ENCODE results near the gene DDX43.
"Not testable (repeated sequence)": the region's sequence is repeated elsewhere in the genome, so short reads cannot be mapped to it uniquely, and the experiment has no call there.

DDX43 gene

DNA sequence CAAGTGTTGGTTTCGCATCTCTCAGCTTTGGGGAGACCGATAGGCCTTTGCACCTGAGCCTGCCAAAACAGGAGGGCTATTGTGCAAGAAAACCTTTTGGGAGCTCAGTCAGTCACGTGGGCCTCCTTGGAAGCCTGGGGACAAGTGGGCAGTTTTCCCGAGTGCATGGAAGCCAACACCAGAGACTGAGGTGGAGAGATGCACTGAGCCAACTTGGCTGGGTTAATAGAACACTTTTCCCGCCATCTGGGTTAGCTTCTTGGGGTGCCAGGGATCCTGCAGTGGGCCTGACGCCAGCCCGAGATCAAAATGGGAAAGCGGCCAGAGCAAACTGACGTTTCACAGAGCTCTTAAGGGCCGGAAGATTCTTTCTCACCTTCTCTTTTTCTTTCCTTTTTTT, 22.1 kb upstream of the DDX43 start:
- no peak for ATAC-seq
- Mint-ChIP-seq H3K9me3 (peaks cover 11 to 12% of the 10 kb centered on the region in 2 donors), H3K4me3 (no peak overlapping the region), H3K27me3 (no peaks in the 10 kb centered on the region), H3K27ac (no peak overlapping the region), H3K4me1 (no peaks in the 10 kb centered on the region)
- DNase-seq: no peak

DNA sequence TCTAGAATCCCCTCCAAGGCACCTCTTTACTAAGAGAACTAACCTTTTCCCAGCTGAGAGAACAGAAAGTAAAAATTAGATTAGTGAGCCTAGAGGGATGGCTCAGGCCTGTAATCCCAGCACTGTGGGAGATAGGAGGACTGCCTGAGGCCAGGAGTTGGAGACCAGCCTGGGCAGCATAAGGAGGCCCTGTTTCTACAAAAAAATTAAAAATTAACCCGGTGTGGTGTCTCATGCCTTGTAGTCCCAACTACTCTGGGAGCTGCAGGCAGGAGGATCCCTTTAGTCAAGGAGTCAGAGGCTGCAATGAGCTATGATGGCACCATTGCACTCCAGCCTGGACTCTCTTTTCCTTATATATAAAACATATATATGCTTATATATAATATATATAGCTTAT, 19.4 kb upstream of the DDX43 start:
- DNase-seq: no peak
- no peak for ATAC-seq
- Mint-ChIP-seq H3K9me3 (peaks cover 8 to 10% of the 10 kb centered on the region in 2 donors), H3K4me1 (no peaks in the 10 kb centered on the region), H3K27ac (no peak overlapping the region), H3K4me3 (no peak overlapping the region), H3K27me3 (no peaks in the 10 kb centered on the region)

DNA sequence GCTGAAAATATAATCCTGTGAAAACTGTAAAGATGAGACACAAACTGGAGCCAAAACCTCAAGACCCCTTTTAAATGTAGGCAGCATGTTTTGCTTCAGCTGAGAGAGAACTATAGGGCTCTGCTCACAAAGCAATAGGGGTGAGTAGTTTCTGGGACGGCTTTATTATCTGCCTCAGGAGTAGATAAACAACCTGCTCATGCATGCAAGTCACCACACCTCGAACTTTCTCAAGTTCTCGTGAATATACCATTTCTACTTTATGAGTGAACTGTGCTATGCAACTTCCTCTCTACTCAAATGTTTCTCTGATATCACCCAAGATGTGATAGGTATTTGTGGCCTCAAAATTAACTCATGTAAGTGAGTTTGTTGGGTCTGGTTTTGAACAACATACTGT, 17.4 kb upstream of the DDX43 start:
- Mint-ChIP-seq H3K4me1 (no peaks in the 10 kb centered on the region), H3K27ac (no peak overlapping the region)
- ATAC-seq: no peak

GRCh38 chr6:73381531-73381930, 13.1 kb upstream of the DDX43 start:
- H3K4me1 Mint-ChIP-seq, H3K9me3 Mint-ChIP-seq, H3K27me3 Mint-ChIP-seq, H3K27ac Mint-ChIP-seq, H3K4me3 Mint-ChIP-seq, ATAC-seq, DNase-seq: not testable (repeated sequence)

More for the DNA sequence above, 17.4 kb upstream of the DDX43 start:
- DNase-seq: no peak
- Mint-ChIP-seq H3K9me3 (no peaks in the 10 kb centered on the region), H3K4me3 (no peak overlapping the region), H3K27me3 (no peaks in the 10 kb centered on the region)

DNA sequence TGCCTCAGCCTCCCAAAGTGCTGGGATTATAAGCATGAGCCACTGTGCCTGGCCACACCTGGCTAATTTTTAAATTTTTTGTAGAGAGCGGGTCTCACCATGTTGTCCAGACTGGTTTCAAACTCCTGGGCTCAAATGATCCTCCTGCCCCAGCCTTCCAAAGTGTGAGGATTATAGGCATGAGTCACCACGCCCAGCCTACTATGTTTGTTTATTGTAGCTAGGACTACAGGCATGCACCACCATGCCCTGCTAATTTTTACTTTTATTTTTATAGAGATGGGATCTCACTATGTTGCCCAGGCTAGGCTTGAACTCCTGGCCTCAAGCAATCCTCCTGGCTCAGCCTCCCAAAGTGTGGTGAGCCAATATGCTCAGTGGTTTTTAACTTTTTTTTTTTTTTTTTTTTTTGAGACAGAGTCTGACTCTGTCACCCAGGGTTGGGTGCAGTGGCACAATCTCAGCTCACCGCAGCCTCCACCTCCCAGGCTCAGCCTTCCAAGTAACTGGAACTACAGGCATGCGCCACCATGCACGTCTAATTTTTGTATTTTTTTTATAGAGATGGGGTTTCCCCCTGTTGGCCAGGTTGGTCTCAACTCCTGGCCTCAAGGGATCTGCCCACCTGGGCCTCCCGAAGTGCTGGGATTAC, 12.0 kb upstream of the DDX43 start:
- H3K9me3 Mint-ChIP-seq: no peaks in the 10 kb centered on the region
- H3K27ac Mint-ChIP-seq: no peak overlapping the region
- no peak overlapping the region for H3K4me3 Mint-ChIP-seq
- H3K27me3 Mint-ChIP-seq: no peaks in the 10 kb centered on the region
- H3K4me1 Mint-ChIP-seq: no peaks in the 10 kb centered on the region
- ATAC-seq: no peak
- no peak for DNase-seq

GRCh38 chr6:73388433-73388799, 6.2 kb upstream of the DDX43 start:
- ATAC-seq: peak; percentile 44
- Mint-ChIP-seq H3K27me3 (no peaks in the 10 kb centered on the region), H3K27ac (peak overlapping the region in 1 of 2 donors; percentile 52), H3K4me1 (peaks cover 17% of the 10 kb centered on the region), H3K9me3 (no peaks in the 10 kb centered on the region), H3K4me3 (peak overlapping the region; percentile 85 to 92)
- no peak for DNase-seq

DNA sequence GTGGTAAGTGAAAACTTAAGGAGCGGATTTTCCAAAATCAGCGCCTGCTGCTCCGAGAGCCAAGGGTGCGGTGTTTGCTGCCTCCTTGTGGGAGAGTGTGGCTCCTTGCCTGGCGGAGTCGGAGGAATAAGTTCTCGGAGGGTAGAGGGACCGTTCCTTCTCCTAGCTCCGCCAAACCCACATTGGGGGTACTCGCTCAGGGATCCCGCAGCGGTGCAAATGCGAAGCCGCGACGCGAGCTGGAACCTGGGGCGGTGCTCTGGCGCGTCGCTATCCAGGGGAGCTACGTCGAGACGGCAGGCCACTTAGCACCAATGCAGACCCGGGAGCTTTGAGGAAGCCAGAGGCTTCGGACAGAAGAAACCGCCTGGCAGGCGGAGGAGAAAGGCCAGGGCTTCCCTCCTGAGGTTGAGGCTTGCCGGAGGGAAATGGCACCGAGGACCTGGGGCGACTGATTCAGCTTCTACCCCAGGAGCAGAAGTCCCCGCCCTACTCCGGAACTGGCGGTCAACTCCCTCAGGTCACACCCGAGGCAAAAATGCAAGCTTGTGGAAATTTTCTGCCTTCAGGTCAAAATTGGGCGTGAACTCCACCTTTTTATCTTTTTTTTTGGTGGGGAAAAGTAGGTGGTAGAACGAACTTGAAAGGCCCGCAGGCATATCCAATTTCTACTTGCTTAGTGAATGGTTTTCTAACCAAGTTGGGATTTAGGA, 5.7 kb upstream of the DDX43 start:
- H3K27ac Mint-ChIP-seq: peak overlapping the region; percentile 52 to 54
- ATAC-seq: peak; percentile 88
- H3K27me3 Mint-ChIP-seq: no peaks in the 10 kb centered on the region
- peak overlapping the region; percentile 85 to 92 for H3K4me3 Mint-ChIP-seq
- DNase-seq: peak; percentile 36 to 50
- peaks cover 17% of the 10 kb centered on the region for H3K4me1 Mint-ChIP-seq
- no peaks in the 10 kb centered on the region for H3K9me3 Mint-ChIP-seq

GRCh38 chr6:73389854-73390253, 4.8 kb upstream of the DDX43 start:
- Mint-ChIP-seq H3K4me3 (no peak overlapping the region), H3K27me3 (no peaks in the 10 kb centered on the region), H3K9me3 (no peaks in the 10 kb centered on the region), H3K4me1 (peaks cover 17% of the 10 kb centered on the region), H3K27ac (no peak overlapping the region)
- ATAC-seq: no peak
- DNase-seq: no peak

DNA sequence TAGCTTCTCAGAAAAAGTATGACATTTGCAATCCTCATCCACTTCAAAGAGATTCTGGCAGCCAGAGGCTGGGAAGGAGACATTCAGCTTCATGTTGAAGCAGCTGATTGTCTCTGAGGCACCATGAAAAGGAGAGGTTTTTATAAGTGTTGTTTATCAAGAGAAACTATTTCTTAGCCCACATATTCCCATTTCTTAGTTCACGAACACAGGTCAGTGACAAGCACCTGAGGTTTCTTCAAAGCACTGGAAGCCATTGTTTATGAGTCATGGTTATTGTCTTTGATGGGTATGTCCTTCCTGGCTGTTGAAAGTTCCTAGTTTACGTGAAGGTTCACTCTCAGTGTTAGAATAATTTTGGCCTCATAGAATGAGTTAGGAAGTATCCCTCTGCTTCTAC, 3.0 kb upstream of the DDX43 start:
- Mint-ChIP-seq H3K27me3 (no peaks in the 10 kb centered on the region), H3K9me3 (no peaks in the 10 kb centered on the region), H3K4me3 (no peak overlapping the region), H3K4me1 (peaks cover 17% of the 10 kb centered on the region), H3K27ac (no peak overlapping the region)
- ATAC-seq (no peak), DNase-seq (no peak)

GRCh38 chr6:73392188-73392587, 2.4 kb upstream of the DDX43 start:
- not testable (repeated sequence) for H3K27ac Mint-ChIP-seq, ATAC-seq, H3K4me3 Mint-ChIP-seq, H3K27me3 Mint-ChIP-seq, DNase-seq, H3K9me3 Mint-ChIP-seq
- H3K4me1 Mint-ChIP-seq: peaks cover 17% of the 10 kb centered on the region

DNA sequence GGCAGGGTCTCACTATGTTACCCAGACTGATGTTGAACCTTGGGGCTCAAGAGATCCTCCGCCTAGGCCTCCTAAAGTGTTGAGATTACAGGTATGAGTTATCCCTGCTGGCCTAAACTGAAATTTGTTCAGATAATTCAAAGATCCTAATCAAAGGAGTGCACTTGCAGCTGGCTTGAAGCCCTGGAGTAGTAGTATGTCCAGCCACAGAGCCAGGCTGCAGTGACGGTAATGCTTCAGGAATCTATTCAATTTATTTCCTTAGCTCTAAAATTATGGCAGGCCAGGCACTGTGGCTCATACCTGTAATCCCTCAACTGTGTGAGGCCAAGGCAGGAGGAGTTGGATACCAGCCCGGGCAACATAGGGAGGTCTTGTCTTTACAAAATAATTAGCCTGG, 1.4 kb upstream of the DDX43 start:
- no peak overlapping the region for H3K4me3 Mint-ChIP-seq

DNA sequence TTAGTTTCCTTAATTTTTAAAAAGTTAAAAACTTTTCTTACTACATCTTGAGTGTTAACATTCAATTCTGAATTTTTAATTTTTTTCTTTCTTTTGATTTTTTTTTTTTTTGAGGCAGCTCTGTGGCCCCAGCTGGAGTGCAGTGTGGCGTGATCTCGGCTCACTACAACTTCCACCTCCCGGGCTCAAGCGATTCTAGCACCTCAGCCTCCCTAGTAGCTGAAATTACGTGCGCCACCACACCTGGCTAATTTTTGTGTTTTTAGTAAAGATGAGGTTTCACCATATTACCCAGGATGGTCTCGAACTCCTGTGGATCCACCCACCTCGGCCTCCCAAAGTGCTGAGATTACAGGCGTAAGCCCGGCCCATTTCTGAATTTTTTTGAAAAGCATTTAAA, 1.2 kb downstream of the DDX43 start:
- Mint-ChIP-seq H3K27me3 (no peaks in the 10 kb centered on the region), H3K4me3 (no peak overlapping the region), H3K9me3 (no peaks in the 10 kb centered on the region), H3K27ac (no peak overlapping the region), H3K4me1 (peaks cover 11% of the 10 kb centered on the region)
- ATAC-seq (no peak), DNase-seq (no peak)

More for the DNA sequence above, 1.4 kb upstream of the DDX43 start:
- Mint-ChIP-seq H3K27ac (peak overlapping the region in 1 of 2 donors; percentile 63), H3K9me3 (no peaks in the 10 kb centered on the region), H3K27me3 (no peaks in the 10 kb centered on the region), H3K4me1 (peaks cover 17% of the 10 kb centered on the region)
- DNase-seq (no peak), ATAC-seq (no peak)

GRCh38 chr6:73400656-73401055, 6.0 kb downstream of the DDX43 start:
- H3K27ac Mint-ChIP-seq: no peak overlapping the region
- H3K4me1 Mint-ChIP-seq: no peaks in the 10 kb centered on the region
- H3K9me3 Mint-ChIP-seq: no peaks in the 10 kb centered on the region
- H3K4me3 Mint-ChIP-seq: no peak overlapping the region
- DNase-seq (no peak), ATAC-seq (no peak)
- no peaks in the 10 kb centered on the region for H3K27me3 Mint-ChIP-seq

GRCh38 chr6:73409395-73409794, 14.8 kb downstream of the DDX43 start:
- ATAC-seq (no peak), DNase-seq (no peak)
- Mint-ChIP-seq H3K9me3 (no peaks in the 10 kb centered on the region), H3K27me3 (no peaks in the 10 kb centered on the region), H3K4me3 (no peak overlapping the region), H3K27ac (no peak overlapping the region), H3K4me1 (no peaks in the 10 kb centered on the region)

DNA sequence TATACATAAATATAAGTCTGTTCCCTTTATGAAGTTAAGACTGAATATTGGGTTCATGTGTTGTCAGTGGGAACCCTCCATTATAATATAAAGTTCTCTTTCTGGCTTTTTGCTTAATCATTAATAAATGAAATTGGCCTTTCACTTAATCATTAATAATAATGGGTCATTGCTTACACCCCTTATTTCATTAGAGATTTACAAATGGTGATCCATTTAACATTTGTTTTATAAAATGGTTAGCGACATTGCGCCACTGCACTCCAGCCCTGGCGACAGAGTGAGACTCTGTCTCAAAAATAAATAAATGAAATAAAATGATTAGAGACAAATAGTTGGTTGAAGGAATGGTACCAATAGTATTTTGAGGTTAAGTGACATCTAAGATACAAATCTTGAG, 18.5 kb downstream of the DDX43 start:
- no peak for ATAC-seq

GRCh38 chr6:73418081-73418741, 23.6 kb downstream of the DDX43 start:
- no peak for ATAC-seq
- no peaks in the 10 kb centered on the region for H3K27me3 Mint-ChIP-seq
- H3K4me3 Mint-ChIP-seq: no peak overlapping the region
- DNase-seq: no peak
- H3K27ac Mint-ChIP-seq: peak overlapping the region in 1 of 2 donors; percentile 50
- peaks cover 19% of the 10 kb centered on the region for H3K4me1 Mint-ChIP-seq
- H3K9me3 Mint-ChIP-seq: no peaks in the 10 kb centered on the region

More for the DNA sequence above, 18.5 kb downstream of the DDX43 start:
- Mint-ChIP-seq H3K9me3 (no peaks in the 10 kb centered on the region), H3K27ac (no peak overlapping the region), H3K27me3 (no peaks in the 10 kb centered on the region), H3K4me3 (no peak overlapping the region), H3K4me1 (peaks cover under 1% of the 10 kb centered on the region)
- no peak for DNase-seq
